Fibroblast of villous mesenchyme (primary cell): Measurements from ENCODE around the gene CCL24. TPM values are rescaled to one million over a fixed set of nuclear protein-coding genes. Genes with fewer than 3 reads are reported as not detected.

Experiments
- DNase-seq: peaks from one replicate; pipeline ENCODE4 v3.0.0-alpha.2; 2010; ENCODE audit warnings: low read depth
- H3K4me3 ChIP-seq: 2 replicates; pipeline ENCODE4 v1.5.1; 2011; ENCODE audit warnings: low read depth, mild to moderate bottlenecking, low read length
- CTCF ChIP-seq: IDR thresholded peaks from 2 replicates; pipeline ENCODE4 v1.5.1; 2012; ENCODE audit warnings: low read depth, mild to moderate bottlenecking, low read length; ENCODE audit not compliant: insufficient read depth
- total RNA-seq: library from RNA; depleted of rRNA; stranded (reverse); fragments of >200 nt; gene quantifications from 2 replicates; pipeline ENCODE4 v1.2.3, GENCODE V29; 2012

The CCL24 gene
- total RNA-seq, 1 donor: not detected

- TF ChIP-seq CTCF: no peak
- no peak for DNase-seq
- no peak overlapping the region for H3K4me3 ChIP-seq
These were observed 4.9 kb upstream of the CCL24 start for GRCh38 chr7:75818472-75818871.

- TF ChIP-seq CTCF: no peak
- no peak for DNase-seq
These were observed 3.5 kb upstream of the CCL24 start for GRCh38 chr7:75817116-75817515.

GRCh38 chr7:75815418-75816064 is 1.9 kb upstream of the CCL24 start:
- TF ChIP-seq CTCF: no peak
- DNase-seq: no peak
- H3K4me3 ChIP-seq: no peak overlapping the region

More at GRCh38 chr7:75817116-75817515, 3.5 kb upstream of the CCL24 start:
- no peak overlapping the region for H3K4me3 ChIP-seq

- no peak for TF ChIP-seq CTCF
- no peak for DNase-seq
- no peak overlapping the region for H3K4me3 ChIP-seq
These were observed 871 bp upstream of the CCL24 start for GRCh38 chr7:75814407-75814947.

- DNase-seq: no peak
- H3K4me3 ChIP-seq: no peak overlapping the region
- TF ChIP-seq CTCF: no peak
These were observed 522 bp downstream of the CCL24 start for GRCh38 chr7:75813084-75813483.

- TF ChIP-seq CTCF: no peak
- no peak for DNase-seq
- no peak overlapping the region for H3K4me3 ChIP-seq
These were observed 1.5 kb downstream of the CCL24 start for GRCh38 chr7:75811894-75812678.

GRCh38 chr7:75809396-75809795 is 4.2 kb downstream of the CCL24 start:
- H3K4me3 ChIP-seq: no peak overlapping the region
- no peak for TF ChIP-seq CTCF
- no peak for DNase-seq
